ENCODE results near the gene ABR. TPM values are rescaled to one million over a fixed set of nuclear protein-coding genes. Genes with fewer than 3 reads are reported as not detected.

ABR gene
- total RNA-seq, 1 donor from 2014 or later = 92.7 TPM

GRCh38 chr17:1144162-1144561, 35.6 kb downstream of the ABR start:
- TF ChIP-seq EZH2phosphoT487 (IDR thresholded peaks at IDR 0.05) (no peak), CTCF (IDR thresholded peaks at IDR 0.05) (no peak), EZH2 (IDR thresholded peaks at IDR 0.05) (no peak)
- H3K4me3 ChIP-seq = no peak overlapping the region
- no peaks in the 10 kb centered on the region for H3K79me2 ChIP-seq (ENCODE audit: low read depth)
- DNase-seq (ENCODE audit: low spot score) = no peak
- peaks cover 3% of the 10 kb centered on the region for H3F3A ChIP-seq (ENCODE audit: low read depth)
- H3K27ac ChIP-seq = no peak overlapping the region
- peaks cover 40% of the 10 kb centered on the region for H4K20me1 ChIP-seq (ENCODE audit: low read depth)
- Mint-ChIP-seq H3K36me3 (peaks cover 6% of the 10 kb centered on the region), H3K9me3 (no peaks in the 10 kb centered on the region), H3K4me1 (peaks cover 54% of the 10 kb centered on the region), H3K27ac (peak overlapping the region; percentile 98), H3K4me3 (peak overlapping the region; percentile 62), H3K27me3 (ENCODE audit: insufficient read depth, low read depth) (peaks cover 2% of the 10 kb centered on the region)
- H3K9me3 ChIP-seq (ENCODE audit: low read depth) = no peaks in the 10 kb centered on the region
- no peak overlapping the region for H2AFZ ChIP-seq (replicated peaks)
- H3K27me3 ChIP-seq = no peaks in the 10 kb centered on the region
- H3K36me3 ChIP-seq = no peaks in the 10 kb centered on the region
- H3K4me1 ChIP-seq = peaks cover 13% of the 10 kb centered on the region
- no peak overlapping the region for H3K9ac ChIP-seq
- peak overlapping the region; percentile 59 for H3K4me2 ChIP-seq

- Histone ChIP-seq H2AFZ (replicated peaks) (no peak overlapping the region), H3K4me3 (peak overlapping the region; percentile 9), H3K79me2 (ENCODE audit: low read depth) (no peaks in the 10 kb centered on the region), H3K27me3 (no peaks in the 10 kb centered on the region), H3K4me2 (peak overlapping the region; percentile 59), H3K9me3 (ENCODE audit: low read depth) (no peaks in the 10 kb centered on the region), H3K36me3 (no peaks in the 10 kb centered on the region), H3K9ac (no peak overlapping the region), H4K20me1 (ENCODE audit: low read depth) (peaks cover 40% of the 10 kb centered on the region), H3K4me1 (peaks cover 13% of the 10 kb centered on the region), H3K27ac (no peak overlapping the region), H3F3A (ENCODE audit: low read depth) (peaks cover 3% of the 10 kb centered on the region)
- Mint-ChIP-seq H3K9me3 (no peaks in the 10 kb centered on the region), H3K36me3 (peaks cover 6% of the 10 kb centered on the region), H3K27me3 (ENCODE audit: insufficient read depth, low read depth) (peaks cover 2% of the 10 kb centered on the region), H3K4me1 (peaks cover 54% of the 10 kb centered on the region), H3K27ac (peak overlapping the region; percentile 98), H3K4me3 (peak overlapping the region; percentile 62)
- TF ChIP-seq CTCF (IDR thresholded peaks at IDR 0.05) (no peak), EZH2 (IDR thresholded peaks at IDR 0.05) (no peak), EZH2phosphoT487 (IDR thresholded peaks at IDR 0.05) (no peak)
- DNase-seq (ENCODE audit: low spot score) = peak; percentile 93
These were observed 36.2 kb downstream of the ABR start for GRCh38 chr17:1143573-1143972.

GRCh38 chr17:1142561-1142971, 37.2 kb downstream of the ABR start:
- peaks cover 6% of the 10 kb centered on the region for H3K36me3 Mint-ChIP-seq
- Histone ChIP-seq H3K4me3 (no peak overlapping the region), H2AFZ (replicated peaks) (no peak overlapping the region), H3K27ac (no peak overlapping the region), H4K20me1 (ENCODE audit: low read depth) (peaks cover 34% of the 10 kb centered on the region), H3K4me2 (no peak overlapping the region), H3K36me3 (no peaks in the 10 kb centered on the region), H3K4me1 (peaks cover 13% of the 10 kb centered on the region), H3K27me3 (no peaks in the 10 kb centered on the region), H3K9ac (no peak overlapping the region), H3K79me2 (ENCODE audit: low read depth) (no peaks in the 10 kb centered on the region), H3F3A (ENCODE audit: low read depth) (peaks cover 3% of the 10 kb centered on the region), H3K9me3 (ENCODE audit: low read depth) (no peaks in the 10 kb centered on the region)
- peaks cover 2% of the 10 kb centered on the region for H3K27me3 Mint-ChIP-seq (ENCODE audit: insufficient read depth, low read depth)
- H3K27ac Mint-ChIP-seq = peak overlapping the region; percentile 99
- H3K4me3 Mint-ChIP-seq = peak overlapping the region; percentile 80
- no peak for DNase-seq (ENCODE audit: low spot score)
- TF ChIP-seq EZH2phosphoT487 (IDR thresholded peaks at IDR 0.05) = no peak
- TF ChIP-seq CTCF (IDR thresholded peaks at IDR 0.05) = no peak
- TF ChIP-seq EZH2 (IDR thresholded peaks at IDR 0.05) = no peak
- H3K4me1 Mint-ChIP-seq = peaks cover 52% of the 10 kb centered on the region
- no peaks in the 10 kb centered on the region for H3K9me3 Mint-ChIP-seq
